ENCODE data around the gene KLK10.

Gene KLK10

GRCh38 chr19:50968716-50969412 is 50.6 kb downstream of the KLK10 start:
- no peak for DNase-seq (ENCODE audit: low read depth in 3 of 3)

DNA sequence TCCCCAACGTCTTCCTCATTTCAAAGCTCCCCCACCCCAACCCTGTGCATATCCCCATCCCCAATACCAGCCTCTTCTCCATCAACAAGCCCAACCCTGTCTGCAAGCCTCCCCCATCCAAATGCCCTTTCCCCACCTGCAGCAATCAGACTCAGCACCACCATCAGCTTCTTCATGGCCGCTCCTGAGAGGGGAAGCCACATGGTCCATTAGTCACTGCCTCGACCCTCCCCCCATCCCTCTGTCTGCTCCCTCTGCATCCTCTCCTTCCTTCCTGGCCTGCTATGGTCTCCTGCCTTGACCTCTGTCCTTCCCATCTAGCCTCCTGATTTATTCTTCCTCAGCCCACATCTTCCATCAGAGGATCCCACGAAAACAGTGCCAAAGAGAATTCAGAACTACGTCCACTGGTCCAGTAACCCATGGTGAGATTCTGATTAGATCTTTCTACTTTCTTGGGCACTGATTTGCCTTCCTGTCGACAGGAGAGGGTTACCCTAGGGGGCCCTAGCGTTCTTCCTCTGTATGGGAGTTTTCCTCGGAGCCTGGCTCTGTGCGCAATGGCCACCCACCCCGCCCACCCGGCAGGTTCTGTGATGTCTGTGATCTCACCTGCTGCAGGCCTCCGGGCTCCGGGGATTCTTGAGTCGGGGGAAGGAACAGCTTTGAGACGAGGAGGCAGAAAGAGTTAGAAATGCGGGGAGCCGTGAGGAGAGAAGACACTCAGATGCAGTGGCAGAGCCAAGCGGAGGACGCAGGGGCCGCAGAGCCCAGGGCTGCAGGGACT is 51.4 kb downstream of the KLK10 start:
- no peak for DNase-seq (ENCODE audit: low read depth in 3 of 3)

GRCh38 chr19:50964266-50964665 is 55.2 kb downstream of the KLK10 start:
- no peak for DNase-seq (ENCODE audit: low read depth in 3 of 3)

GRCh38 chr19:50963381-50963780 is 56.1 kb downstream of the KLK10 start:
- no peak for DNase-seq (ENCODE audit: low read depth in 3 of 3)
